ENCODE measurements around the gene C4orf51.

DNA sequence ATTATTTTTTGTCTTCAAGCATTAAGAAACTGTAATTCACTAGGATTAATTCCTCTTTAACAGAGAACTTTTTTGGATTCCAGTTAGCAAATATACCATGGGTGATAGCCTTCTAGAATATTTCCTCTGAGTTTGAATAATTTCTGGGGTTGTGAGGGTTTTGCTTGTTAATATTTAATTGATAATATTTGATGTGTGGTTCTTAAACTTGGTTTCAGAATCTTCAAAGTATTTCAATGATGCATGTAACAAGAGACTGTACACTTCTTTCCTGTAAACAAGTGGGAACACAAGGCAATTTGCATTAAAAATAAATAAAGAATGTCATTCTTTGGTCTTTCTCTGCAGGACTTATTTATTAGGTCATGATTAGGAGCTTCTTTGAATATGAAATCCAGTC lies 9.5 kb upstream of the C4orf51 start:
- TF ChIP-seq, protein P1, sequence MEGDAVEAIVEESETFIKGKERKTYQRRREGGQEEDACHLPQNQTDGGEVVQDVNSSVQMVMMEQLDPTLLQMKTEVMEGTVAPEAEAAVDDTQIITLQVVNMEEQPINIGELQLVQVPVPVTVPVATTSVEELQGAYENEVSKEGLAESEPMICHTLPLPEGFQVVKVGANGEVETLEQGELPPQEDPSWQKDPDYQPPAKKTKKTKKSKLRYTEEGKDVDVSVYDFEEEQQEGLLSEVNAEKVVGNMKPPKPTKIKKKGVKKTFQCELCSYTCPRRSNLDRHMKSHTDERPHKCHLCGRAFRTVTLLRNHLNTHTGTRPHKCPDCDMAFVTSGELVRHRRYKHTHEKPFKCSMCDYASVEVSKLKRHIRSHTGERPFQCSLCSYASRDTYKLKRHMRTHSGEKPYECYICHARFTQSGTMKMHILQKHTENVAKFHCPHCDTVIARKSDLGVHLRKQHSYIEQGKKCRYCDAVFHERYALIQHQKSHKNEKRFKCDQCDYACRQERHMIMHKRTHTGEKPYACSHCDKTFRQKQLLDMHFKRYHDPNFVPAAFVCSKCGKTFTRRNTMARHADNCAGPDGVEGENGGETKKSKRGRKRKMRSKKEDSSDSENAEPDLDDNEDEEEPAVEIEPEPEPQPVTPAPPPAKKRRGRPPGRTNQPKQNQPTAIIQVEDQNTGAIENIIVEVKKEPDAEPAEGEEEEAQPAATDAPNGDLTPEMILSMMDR (IDR thresholded peaks at IDR 0.05), result no peak
- TF ChIP-seq POLR2A (IDR thresholded peaks at IDR 0.05), result no peak
